HG02973 (cell line): Measurements from ENCODE around the gene DOK3.

Experiments
- ATAC-seq: cut with Tn5 transposase; IDR thresholded peaks from one replicate; pipeline ENCODE4 v1.9.1; 2021; ENCODE audit warnings: moderate library complexity; ENCODE audit not compliant: unreplicated experiment

Gene DOK3

DNA sequence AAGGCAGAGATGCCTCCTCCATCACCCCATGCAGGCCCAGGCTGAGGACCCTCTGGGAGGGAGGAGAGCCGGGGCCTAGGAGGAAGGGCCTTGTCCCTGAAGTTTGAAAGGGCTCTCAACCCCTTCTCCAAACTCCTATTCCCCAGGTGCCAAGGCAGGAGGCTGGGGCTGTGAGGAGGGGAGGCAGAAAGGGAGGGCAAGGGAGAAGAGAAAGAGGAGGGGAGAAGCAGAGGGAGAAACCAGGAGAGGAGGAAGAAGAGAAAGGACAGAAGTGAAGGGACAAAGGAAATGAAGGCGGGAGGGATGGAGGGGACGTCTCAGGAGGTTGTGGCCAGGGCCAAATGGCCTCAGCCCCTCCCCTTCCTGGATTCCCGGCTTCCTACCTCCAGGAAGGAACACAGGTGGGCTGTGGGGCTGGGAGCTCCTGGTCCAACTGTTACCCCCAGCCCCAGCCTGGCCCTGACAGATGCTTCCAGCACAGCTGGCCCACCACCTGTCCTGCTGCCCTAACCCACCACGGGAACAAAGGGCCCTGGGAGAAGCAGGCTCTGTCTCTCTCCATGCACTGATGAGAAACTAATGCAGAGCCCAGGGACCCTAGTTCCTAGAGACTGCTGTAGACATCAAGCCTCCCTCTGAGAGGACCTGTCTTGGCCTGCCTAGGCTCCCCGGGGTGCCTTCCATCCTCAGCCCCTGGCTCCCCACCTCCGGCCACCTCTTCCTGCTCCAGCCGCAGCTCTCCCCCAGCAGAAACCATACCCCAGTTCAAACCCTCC, 39.7 kb downstream of the DOK3 start:
- no peak for ATAC-seq

DNA sequence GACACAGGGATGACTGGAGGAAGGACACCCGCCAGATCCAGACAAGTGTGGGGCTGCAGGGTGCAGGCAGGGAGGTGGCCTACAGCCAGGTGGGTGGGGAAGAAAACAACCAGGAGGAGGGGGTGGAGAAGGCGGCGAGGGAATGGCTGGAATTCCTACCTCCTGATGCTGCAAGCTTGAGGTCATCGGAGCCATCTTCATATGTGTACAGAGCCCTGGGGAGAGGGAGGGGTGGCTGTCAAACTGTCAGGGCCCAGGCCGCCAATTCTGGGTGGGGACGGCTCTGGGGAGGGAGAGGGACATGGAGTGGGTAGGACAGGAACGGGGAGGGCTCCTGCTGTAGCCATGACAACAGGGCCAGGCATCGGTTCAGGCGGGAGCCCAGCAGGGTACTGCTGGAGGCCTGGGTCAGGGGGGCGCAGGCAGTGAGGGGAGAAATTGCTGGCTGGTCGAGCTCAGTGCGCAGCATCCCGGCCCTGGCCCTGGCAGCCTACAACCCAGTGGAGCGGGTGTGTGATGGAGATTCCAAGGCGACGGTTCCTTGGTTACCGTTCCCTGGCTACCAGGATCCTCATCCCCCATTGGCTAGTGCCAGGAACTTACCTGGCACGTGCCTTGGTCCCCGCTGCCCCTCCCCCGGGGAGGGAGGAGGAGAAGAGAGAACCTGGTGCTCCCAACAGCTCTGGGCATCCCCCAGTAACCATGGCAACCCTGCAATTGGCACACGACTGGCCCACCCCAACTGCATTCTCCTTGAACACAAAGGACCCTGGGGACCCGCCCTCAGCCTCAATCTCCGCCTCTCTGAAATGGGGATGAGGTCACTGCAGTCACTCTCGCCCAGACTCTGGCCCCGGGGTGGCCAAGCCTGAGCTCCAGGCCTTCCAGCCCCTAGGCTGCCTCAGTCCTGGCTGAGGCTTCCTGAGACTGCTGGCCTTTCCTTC, 40.7 kb downstream of the DOK3 start:
- ATAC-seq: no peak

GRCh38 chr5:177468329-177468684, 41.3 kb downstream of the DOK3 start:
- ATAC-seq: no peak

GRCh38 chr5:177467436-177467835, 42.2 kb downstream of the DOK3 start:
- no peak for ATAC-seq

GRCh38 chr5:177466861-177467260, 42.8 kb downstream of the DOK3 start:
- no peak for ATAC-seq

GRCh38 chr5:177465044-177465443, 44.6 kb downstream of the DOK3 start:
- no peak for ATAC-seq

- ATAC-seq: no peak
These were observed 47.5 kb downstream of the DOK3 start for GRCh38 chr5:177462021-177462670.

- no peak for ATAC-seq
These were observed 49.6 kb downstream of the DOK3 start for GRCh38 chr5:177459819-177460628.

GRCh38 chr5:177459357-177459756, 50.3 kb downstream of the DOK3 start:
- no peak for ATAC-seq

- ATAC-seq: no peak
These were observed 50.7 kb downstream of the DOK3 start for GRCh38 chr5:177458912-177459350.

DNA sequence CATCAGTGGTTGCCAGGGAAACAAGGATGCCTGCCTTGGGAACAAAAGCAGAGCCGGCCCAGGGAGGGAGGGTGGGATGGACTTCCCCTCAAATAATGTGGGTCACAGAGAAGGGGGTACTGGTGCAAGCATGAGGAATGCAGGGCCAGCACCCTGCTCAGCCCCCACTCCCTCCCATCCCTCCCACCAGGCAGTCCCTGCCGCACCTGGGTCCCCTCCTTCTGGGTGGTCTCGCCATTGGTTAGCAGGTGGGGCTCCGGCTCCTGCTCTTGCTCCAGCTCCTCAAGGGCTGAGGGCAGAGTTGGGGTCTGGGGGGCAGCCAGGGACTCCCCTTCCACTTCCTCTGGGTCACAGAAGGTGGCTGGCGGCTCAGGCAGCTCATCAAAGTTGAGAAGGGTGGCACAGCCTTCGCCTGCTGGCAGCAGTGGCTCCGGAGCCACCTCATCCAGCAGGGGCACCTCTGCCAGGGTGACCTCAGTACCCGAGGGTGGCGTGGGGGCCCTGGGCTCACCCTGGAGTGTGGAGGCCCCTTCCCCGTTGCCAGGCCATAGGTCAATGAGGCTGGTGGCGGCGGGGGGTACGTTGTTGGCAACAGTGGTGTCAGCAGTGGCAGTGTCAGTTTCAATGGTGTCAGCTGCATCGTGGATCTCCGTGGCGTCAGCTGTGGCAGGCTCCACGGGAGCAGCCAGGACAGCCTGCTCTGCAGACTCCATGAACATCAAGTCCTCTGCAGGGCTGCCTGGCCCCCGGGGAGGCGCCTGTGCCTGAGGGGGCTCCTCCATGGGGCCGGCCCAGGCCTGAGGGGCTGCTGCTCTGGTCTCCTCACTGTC, 51.6 kb downstream of the DOK3 start:
- ATAC-seq: no peak

DNA sequence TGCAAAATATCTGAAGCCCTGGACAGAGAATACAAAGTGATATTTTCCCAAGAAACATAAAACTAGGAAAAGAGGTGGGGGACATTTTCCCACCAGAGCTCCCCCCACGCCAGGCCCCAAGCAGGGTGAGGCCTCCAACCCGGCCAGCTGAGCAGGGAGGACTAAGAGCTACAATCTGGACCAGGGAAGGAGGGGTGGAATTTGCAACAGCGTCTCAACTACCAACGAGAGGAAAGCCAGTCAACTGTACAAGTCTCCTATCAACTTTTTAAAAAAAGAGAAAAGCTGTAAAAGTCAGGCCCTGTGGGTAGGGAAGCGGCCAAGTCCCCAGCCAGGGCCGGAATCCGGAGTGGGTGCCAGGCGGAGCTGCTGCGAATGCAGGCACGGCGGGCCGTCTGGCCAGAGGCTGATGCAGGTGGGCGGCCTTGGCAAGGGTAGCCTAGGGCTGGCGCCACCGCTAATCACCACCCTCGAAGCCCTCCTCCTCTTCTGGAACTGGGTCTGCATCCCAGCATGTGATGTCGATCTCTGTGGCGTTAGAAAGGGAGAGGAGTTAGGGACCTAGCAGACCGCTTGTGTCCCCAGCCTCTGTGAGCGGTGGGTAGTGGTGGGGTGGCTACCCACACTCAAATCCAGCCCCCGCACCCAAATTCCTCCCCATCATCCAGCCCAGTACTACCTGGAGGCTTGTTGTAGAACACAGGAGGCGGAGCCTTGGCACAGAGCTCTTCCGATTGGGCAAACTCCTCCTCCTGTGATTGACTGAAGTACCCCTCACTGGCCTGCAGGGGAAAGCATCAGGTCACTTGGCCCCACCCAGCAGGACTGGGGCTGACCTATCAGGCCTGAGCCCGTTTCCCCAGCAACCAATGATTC, 52.4 kb downstream of the DOK3 start:
- ATAC-seq: peak; percentile 31

GRCh38 chr5:177456591-177456964, 53.0 kb downstream of the DOK3 start:
- ATAC-seq: no peak

DNA sequence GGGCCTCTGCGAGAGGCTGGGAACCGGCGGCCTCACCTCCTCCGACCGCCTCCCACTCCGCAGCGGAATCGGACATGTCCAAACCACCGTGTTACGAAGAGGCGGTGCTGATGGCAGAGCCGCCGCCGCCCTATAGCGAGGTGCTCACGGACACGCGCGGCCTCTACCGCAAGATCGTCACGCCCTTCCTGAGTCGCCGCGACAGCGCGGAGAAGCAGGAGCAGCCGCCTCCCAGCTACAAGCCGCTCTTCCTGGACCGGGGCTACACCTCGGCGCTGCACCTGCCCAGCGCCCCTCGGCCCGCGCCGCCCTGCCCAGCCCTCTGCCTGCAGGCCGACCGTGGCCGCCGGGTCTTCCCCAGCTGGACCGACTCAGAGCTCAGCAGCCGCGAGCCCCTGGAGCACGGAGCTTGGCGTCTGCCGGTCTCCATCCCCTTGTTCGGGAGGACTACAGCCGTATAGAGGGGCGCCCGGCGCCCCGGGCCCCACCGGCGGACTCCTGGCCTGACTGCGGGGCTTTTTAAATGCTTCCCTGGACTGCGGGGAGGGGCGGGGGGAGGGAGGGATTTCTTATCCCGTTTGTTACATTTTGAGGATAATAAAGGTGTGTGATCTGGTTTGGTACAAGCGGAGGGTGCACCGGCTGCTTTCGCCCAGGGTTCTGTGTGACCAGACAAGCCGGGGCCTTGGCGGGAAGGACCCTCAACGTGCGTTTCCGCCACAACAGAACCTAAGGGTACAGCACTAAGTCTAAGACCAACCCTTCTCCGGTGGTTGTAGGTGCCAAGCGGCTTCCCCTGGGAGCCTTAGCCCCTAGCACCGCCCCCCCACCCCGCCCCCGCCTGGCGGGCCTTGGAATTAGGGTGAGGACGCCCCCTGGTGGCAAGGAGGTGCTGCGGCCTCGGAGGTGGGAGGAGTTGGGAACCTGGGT, 53.7 kb downstream of the DOK3 start:
- peak; percentile 11 for ATAC-seq

DNA sequence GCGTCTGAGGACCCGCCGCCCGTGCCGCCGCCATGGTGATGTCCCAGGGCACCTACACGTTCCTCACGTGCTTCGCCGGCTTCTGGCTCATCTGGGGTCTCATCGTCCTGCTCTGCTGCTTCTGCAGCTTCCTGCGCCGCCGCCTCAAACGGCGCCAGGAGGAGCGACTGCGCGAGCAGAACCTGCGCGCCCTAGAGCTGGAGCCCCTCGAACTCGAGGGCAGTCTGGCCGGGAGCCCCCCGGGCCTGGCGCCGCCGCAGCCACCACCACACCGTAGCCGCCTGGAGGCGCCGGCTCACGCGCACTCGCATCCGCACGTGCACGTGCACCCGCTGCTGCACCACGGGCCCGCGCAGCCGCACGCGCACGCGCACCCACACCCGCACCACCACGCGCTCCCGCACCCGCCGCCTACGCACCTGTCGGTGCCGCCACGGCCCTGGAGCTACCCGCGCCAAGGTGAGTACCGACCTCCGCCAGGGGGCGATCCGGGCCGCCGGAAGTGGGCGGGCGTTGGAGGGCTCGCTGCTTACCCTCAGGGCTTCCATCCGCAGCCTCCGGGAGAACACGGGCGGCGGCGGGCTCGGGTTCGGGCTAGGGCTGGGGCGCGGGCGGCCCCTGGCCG, 54.5 kb downstream of the DOK3 start:
- peak; percentile 39 for ATAC-seq

DNA sequence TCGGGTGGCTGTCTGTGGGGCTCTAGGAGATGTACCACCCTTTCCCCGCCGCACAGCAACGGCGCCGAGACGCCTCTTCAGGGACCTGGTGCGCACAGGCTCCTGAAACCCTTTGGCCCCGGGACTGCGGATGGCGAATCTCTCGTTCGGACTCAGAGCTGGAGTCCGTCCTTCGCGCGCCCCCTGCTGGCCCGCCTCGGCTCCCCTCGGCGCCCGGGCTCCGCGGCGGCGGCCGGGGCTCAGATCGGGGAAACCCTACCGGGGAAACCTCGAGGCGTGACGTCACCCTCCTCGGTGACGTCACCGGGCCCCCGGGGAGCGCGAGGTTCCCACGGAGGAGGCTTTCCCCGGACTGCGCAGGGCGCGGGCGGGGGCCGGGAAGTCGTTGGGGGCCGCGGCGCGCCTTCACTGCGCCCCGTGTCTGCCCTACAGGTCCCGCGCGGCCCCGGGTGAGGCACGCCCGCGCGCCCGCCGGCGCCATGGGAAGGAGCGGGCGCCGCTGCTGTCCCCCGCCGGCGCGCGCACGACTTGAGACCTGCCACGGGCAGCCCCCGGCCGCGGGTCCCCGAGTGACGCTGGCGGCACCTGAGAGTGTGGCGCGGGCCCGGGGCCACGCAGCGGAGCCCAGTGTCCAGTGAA, 55.1 kb downstream of the DOK3 start:
- peak; percentile 46 for ATAC-seq

DNA sequence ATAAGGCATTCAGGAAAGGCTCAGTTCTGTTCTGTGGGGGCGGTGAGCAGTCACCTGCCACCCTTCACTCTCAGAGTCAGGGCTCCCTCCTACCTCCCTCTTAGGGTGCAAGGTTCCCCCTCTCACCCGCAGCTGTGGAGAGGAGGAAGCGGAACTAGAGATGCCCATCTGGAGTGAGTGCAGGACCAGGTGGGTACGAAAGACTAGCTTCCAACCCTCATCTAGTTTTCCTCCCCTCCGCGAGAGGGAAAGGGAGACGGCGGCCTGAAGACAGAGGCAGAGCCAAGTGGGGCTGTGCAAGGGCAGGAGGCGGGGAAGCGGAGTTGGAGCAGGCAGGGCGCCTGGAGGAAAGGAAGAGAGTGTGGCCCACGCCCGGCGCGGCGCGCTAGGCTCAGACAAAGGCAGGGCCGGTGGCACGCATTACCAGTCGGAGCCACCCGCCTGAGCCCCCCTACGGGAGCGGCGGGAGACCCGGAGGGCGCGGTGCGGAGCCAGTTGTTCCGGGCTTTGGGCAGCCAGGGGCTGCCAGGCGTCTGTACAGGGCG, 55.7 kb downstream of the DOK3 start:
- ATAC-seq: peak; percentile 2
